Parathyroid adenoma (tissue), 2 donors: ENCODE results near the gene TRIOBP.

Experiments
- H2AFZ ChIP-seq: fragments of 300-600 bp; sonication (generic); one replicate; pipeline ENCODE4 v1.7.0; 2017; ENCODE audit warnings: antibody characterized with exemption, mild to moderate bottlenecking
- H3K27ac ChIP-seq: fragments of 300-600 bp; sonication (generic); one replicate; pipeline ENCODE4 v1.7.0; 2017
- H3K27me3 ChIP-seq: fragments of 300-600 bp; sonication (generic); one replicate; pipeline ENCODE4 v1.7.0; 2017; ENCODE audit warnings: low read length; ENCODE audit not compliant: control insufficient read depth, insufficient read depth
- H3K36me3 ChIP-seq: fragments of 300-600 bp; sonication (generic); one replicate; pipeline ENCODE4 v1.7.0; 2017; ENCODE audit warnings: low read length; ENCODE audit not compliant: control insufficient read depth, insufficient read depth
- H3K4me1 ChIP-seq: fragments of 300-600 bp; sonication (generic); one replicate; pipeline ENCODE4 v1.7.0; 2017; ENCODE audit warnings: control low read depth
- H3K4me2 ChIP-seq: fragments of 300-600 bp; sonication (generic); one replicate; pipeline ENCODE4 v1.7.0; 2017; ENCODE audit warnings: low read length
- H3K4me3 ChIP-seq: fragments of 300-600 bp; sonication (generic); one replicate; pipeline ENCODE4 v1.7.0; 2017; ENCODE audit warnings: low read depth, low read length
- H3K79me2 ChIP-seq: fragments of 300-600 bp; sonication (generic); one replicate; pipeline ENCODE4 v1.7.0; 2017; ENCODE audit warnings: control low read depth
- H3K9ac ChIP-seq: fragments of 300-600 bp; sonication (generic); one replicate; pipeline ENCODE4 v1.7.0; 2017; ENCODE audit warnings: mild to moderate bottlenecking
- H3K9me3 ChIP-seq: fragments of 300-600 bp; sonication (generic); one replicate; pipeline ENCODE4 v1.7.0; 2017; ENCODE audit warnings: low read length; ENCODE audit not compliant: control insufficient read depth
- CTCF ChIP-seq: fragments of 300-600 bp; sonication (generic); IDR thresholded peaks from one replicate; pipeline ENCODE4 v1.7.0; 2017; ENCODE audit warnings: antibody characterized with exemption, mild to moderate bottlenecking
- donor health status: primary hyperparathyroidism.

TRIOBP gene

GRCh38 chr22:37696657-37697537 is at the start of gene TRIOBP:
Gene TRIOBP (plus strand): TSS chr22:37697048. CDS start chr22:37701366, 4,318 bp downstream.
- no peaks in the 10 kb centered on the region for H3K27me3 ChIP-seq
- peak; percentile 23 for TF ChIP-seq CTCF
- H3K4me3 ChIP-seq, result peak within 1 kb of the TSS; percentile 11

GRCh38 chr22:37647317-37647716 is 49.5 kb upstream of the TRIOBP start:
- Histone ChIP-seq H3K4me2 (no peak overlapping the region), H3K27ac (no peak overlapping the region), H3K4me1 (no peaks in the 10 kb centered on the region), H3K9me3 (no peaks in the 10 kb centered on the region), H3K4me3 (no peak overlapping the region), H3K36me3 (no peaks in the 10 kb centered on the region), H3K9ac (no peak overlapping the region), H3K79me2 (peaks cover 2% of the 10 kb centered on the region), H2AFZ (no peak overlapping the region), H3K27me3 (no peaks in the 10 kb centered on the region)
- no peak for TF ChIP-seq CTCF

More at GRCh38 chr22:37696657-37697537, at the start of gene TRIOBP:
- H2AFZ ChIP-seq, result peak within 1 kb of the TSS; percentile 38
- H3K27ac ChIP-seq, result no peak within 1 kb of the TSS
- H3K4me2 ChIP-seq, result peak within 1 kb of the TSS; percentile 47
- H3K4me1 ChIP-seq, result no peaks in the 10 kb centered on the region
- H3K9me3 ChIP-seq, result no peaks in the 10 kb centered on the region
- H3K36me3 ChIP-seq, result no peaks in the 10 kb centered on the region
- no peaks in the 10 kb centered on the region for H3K79me2 ChIP-seq
- no peak within 1 kb of the TSS for H3K9ac ChIP-seq

GRCh38 chr22:37647928-37648327 is 48.9 kb upstream of the TRIOBP start:
- Histone ChIP-seq H3K79me2 (peaks cover 2% of the 10 kb centered on the region), H3K9ac (no peak overlapping the region), H3K36me3 (no peaks in the 10 kb centered on the region), H3K4me2 (no peak overlapping the region), H2AFZ (no peak overlapping the region), H3K27ac (no peak overlapping the region), H3K4me1 (no peaks in the 10 kb centered on the region), H3K4me3 (no peak overlapping the region), H3K9me3 (no peaks in the 10 kb centered on the region), H3K27me3 (no peaks in the 10 kb centered on the region)
- TF ChIP-seq CTCF, result no peak

GRCh38 chr22:37650463-37651136 is 46.2 kb upstream of the TRIOBP start:
- no peak overlapping the region for H2AFZ ChIP-seq
- no peak overlapping the region for H3K27ac ChIP-seq
- no peaks in the 10 kb centered on the region for H3K79me2 ChIP-seq
- no peaks in the 10 kb centered on the region for H3K9me3 ChIP-seq
- H3K4me1 ChIP-seq, result no peaks in the 10 kb centered on the region
- no peak overlapping the region for H3K4me2 ChIP-seq
- no peaks in the 10 kb centered on the region for H3K27me3 ChIP-seq
- TF ChIP-seq CTCF, result no peak
- H3K9ac ChIP-seq, result no peak overlapping the region
- no peak overlapping the region for H3K4me3 ChIP-seq
- no peaks in the 10 kb centered on the region for H3K36me3 ChIP-seq
